NAMALWA (cell line): ENCODE results near the gene RAB27A.
"Not testable (repeated sequence)": the region's sequence is repeated elsewhere in the genome, so short reads cannot be mapped to it uniquely, and the experiment has no call there.

Source experiments
- DNase-seq: peaks from one replicate; pipeline ENCODE4 v3.0.0-alpha.2; 2015; ENCODE audit warnings: low spot score

Gene RAB27A

DNA sequence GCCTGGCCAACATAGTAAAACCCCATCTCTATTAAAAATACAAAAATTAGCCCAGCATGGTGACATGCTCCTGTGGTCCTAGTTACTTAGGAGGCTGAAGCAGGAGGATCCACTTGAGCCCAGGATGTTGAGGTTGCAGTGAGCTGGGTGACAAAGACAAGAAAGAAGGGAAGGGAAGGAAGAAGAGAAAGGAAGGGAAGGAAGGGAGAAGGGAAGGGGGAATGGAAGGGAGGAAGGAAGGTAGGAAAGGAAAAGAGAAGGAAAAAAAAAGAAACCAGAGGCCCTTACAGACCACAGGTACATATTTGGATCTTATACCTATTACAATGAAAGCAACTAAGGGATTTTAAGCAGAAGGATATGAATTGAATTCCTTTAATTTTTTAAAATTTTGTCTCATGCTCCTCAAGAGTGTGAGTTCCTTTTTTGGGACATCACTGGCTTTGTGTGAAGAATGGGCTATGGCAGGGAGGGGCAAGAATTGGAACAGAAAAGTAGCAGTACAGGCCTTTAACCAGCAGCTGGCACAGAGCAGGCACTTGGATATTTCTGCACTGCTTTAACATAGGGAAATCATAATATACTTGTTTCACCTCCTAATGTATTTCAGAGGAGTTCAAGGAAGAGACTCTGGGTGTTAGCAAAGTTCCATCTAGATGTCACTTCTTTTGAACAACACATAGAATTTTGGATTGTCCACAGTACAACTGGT is 7.9 kb downstream of the RAB27A start:
- DNase-seq: no peak

GRCh38 chr15:55280589-55280988 is 9.0 kb downstream of the RAB27A start:
- not testable (repeated sequence) for DNase-seq

GRCh38 chr15:55279746-55280351 is 9.8 kb downstream of the RAB27A start:
- no peak for DNase-seq

GRCh38 chr15:55279100-55279745 is 10.4 kb downstream of the RAB27A start:
- DNase-seq: no peak

DNA sequence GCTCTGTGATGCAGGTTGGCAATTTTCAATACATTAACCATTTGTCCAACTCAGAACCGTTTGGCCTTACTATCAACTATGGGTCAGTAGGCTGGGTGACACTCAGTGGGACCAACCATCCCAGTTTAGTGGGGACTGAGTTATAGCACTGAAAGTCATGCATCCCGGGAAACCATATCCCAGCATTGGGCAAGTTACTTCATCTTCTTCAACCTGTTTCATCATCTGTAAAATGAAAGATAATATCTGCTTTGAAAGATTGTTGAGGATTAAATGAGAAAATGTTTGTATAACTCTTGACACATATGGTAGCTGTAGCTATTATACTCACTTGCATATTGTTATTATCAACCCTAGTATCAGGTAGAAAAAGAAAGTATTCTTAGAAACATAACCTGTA is 11.9 kb downstream of the RAB27A start:
- no peak for DNase-seq

GRCh38 chr15:55277116-55277564 is 12.5 kb downstream of the RAB27A start:
- no peak for DNase-seq

GRCh38 chr15:55276324-55276723 is 13.3 kb downstream of the RAB27A start:
- no peak for DNase-seq

GRCh38 chr15:55270291-55270690 is 19.3 kb downstream of the RAB27A start:
- no peak for DNase-seq

DNA sequence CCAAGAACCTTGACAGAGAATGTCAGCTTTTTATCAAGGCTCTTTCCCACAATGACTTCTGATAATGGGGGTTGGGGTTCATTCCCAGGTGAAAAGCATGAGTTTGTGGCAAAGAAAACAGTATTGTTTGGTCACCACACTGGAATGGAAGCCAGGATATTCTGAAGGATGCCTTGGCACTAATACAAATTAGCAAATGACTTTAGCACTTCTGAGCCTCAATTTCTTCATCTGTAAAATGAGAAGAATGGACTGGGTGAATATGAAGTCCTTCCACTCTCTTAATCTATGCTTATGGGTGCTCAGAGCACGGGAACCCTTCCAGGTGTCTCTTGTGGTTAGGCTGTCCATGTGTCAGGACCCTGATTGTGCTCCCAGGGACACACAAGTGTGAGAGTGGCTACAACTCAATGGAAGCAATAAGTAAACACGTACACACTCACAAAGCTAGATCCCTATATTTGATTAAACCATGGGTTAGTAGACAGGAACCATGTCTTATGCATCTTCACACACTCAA is 21.4 kb downstream of the RAB27A start:
- DNase-seq: no peak

DNA sequence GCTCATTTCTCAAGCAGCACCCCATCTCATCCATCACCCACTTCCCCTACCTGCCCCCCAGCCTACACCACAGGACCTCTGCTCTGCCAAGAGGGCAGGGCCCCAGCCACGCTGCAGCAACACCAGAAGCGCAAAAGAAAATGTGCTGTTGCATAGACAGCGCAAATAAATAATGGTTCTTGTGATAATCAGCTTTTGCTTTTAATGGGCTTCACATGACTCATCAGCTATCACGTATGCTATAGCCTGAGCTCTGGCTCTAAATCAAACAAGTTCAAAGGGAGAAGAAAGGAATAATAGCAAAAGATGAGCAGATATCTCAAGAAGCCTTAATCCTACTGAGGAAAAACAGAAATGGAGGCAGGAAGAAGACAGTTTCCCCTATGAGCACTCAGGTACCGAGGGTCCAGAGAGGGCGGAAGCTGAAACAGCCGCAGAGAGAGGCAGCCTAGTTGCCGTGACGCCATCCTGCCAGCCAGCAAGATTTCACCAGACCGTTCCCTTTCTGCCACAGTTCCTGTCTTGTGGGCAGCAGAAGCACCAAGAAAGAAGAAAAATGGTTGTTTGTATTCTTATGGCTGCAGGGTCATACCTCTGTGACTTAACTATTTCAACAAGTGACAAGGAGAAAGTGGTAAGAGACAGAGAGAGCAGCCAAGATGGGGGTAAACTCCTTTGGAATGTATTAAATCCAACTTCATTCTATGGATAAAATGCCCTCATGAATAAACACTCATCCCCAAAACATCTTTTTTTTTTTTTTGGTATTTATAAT is 22.0 kb downstream of the RAB27A start:
- DNase-seq: no peak

- DNase-seq: no peak
These were observed 23.1 kb downstream of the RAB27A start for GRCh38 chr15:55266547-55266946.

GRCh38 chr15:55260562-55261131 is 29.0 kb downstream of the RAB27A start:
- no peak for DNase-seq

- DNase-seq: no peak
These were observed 31.7 kb downstream of the RAB27A start for GRCh38 chr15:55257938-55258337.

- DNase-seq: no peak
These were observed 32.5 kb downstream of the RAB27A start for GRCh38 chr15:55257012-55257670.

- DNase-seq: no peak
These were observed 33.2 kb downstream of the RAB27A start for GRCh38 chr15:55256281-55257011.

DNA sequence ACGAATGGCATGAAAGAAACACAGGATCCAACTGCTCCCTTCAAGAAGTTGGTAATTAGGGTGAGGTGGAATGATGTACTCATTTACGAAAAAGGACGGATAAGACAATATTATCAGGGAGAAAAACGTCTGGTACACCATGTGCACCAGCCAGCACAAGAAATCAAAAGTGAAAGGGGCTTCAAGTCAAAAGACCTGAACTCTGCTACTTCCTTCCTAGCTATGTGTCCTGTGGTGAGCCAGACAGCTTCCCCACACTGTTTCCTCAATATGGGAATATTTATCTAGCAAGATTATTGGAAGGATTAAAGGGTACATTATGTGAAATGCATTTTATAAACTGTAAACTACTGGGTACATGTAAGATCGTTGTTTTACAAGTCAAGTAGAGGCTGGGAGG is 33.9 kb downstream of the RAB27A start:
- DNase-seq: no peak

- DNase-seq: no peak
These were observed 34.5 kb downstream of the RAB27A start for GRCh38 chr15:55254916-55255679.

DNA sequence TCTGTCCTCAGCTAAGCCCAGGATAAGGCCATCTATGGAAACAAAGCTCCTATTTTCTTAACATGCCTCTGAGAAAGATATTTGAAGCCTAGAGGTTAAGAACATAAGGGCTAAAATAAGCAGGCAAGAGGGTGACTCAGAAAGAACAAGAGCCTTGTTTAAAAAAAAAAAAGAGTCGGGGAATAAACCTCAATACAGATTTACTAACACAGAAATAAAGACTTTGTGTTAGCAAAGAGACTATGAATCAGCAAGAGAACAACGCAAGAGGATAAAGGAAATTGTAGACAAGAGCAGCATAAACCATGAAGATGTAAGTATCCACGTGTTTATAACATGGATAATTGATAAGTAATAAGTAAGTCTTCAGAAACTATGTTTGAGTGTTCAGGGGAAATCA is 36.0 kb downstream of the RAB27A start:
- DNase-seq: no peak

DNA sequence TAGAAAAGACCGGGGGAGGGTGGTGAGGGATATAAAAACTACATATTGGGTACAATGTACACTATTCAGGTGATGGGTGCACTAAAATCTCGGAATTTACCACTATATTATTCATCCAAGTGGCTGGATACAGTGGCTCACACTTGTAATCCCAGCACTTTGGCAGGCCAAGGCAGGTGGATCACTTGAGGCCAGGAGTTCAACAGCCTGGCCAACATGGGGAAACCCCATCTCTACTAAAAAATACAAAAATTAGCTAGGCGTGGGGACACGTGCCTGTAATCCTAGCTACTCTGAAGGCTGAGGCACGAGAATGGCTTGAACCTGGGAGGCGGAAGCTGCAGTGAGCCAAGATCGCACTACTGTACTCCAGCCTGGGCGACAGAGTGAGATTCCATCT is 37.4 kb downstream of the RAB27A start:
- not testable (repeated sequence) for DNase-seq

- no peak for DNase-seq
These were observed 38.7 kb downstream of the RAB27A start for GRCh38 chr15:55250941-55251340.
